MCF 10A (cell line): ENCODE results near the gene WDR88. TPM values are rescaled to one million over a fixed set of nuclear protein-coding genes. Genes with fewer than 3 reads are reported as not detected.

ENCODE experiments used
- BruUV-seq: library from RNA; stranded (reverse); fragments of 400-500 nt; replicated peaks from 2 replicates; lab custom pipeline; 2021; lab: Mats Ljungman, UMichigan
- CTCF ChIA-PET: fragments of 300-600 bp; sonication (Branson Sonifier 250); formaldehyde crosslinking; extraction: SDS; loops from one replicate; lab custom pipeline; 2021; ENCODE audit warnings: antibody characterized with exemption, inconsistent platforms; lab: Yijun Ruan, JAX
- POLR2A ChIA-PET: fragments of 300-600, 350-650 bp; sonication (Branson Sonifier 250); formaldehyde crosslinking; extraction: SDS; loops from one replicate; lab custom pipeline; 2020; ENCODE audit warnings: antibody characterized with exemption, inconsistent platforms; lab: Yijun Ruan, JAX
- DNase-seq: peaks from one replicate; pipeline ENCODE4 v3.0.0-alpha.2; 2018; ENCODE audit not compliant: unreplicated experiment
- H3K27ac Mint-ChIP-seq: one replicate; pipeline ENCODE4 v1.8.0; 2022; ENCODE audit warnings: mild to moderate bottlenecking, low read depth, mixed read lengths; ENCODE audit not compliant: unreplicated experiment
- H3K27me3 Mint-ChIP-seq: one replicate; pipeline ENCODE4 v1.8.0; 2022; ENCODE audit warnings: mixed read lengths; ENCODE audit not compliant: insufficient read depth, unreplicated experiment
- H3K36me3 Mint-ChIP-seq: one replicate; pipeline ENCODE4 v1.8.0; 2022; ENCODE audit warnings: mild to moderate bottlenecking, moderate library complexity, mixed read lengths; ENCODE audit not compliant: insufficient read depth, unreplicated experiment
- H3K4me1 Mint-ChIP-seq: one replicate; pipeline ENCODE4 v1.8.0; 2022; ENCODE audit warnings: mixed read lengths; ENCODE audit not compliant: insufficient read depth, unreplicated experiment
- H3K4me3 Mint-ChIP-seq: one replicate; pipeline ENCODE4 v1.8.0; 2022; ENCODE audit warnings: mild to moderate bottlenecking, moderate library complexity, mixed read lengths; ENCODE audit not compliant: unreplicated experiment
- H3K9me3 Mint-ChIP-seq: one replicate; pipeline ENCODE4 v1.8.0; 2022; ENCODE audit warnings: mixed read lengths; ENCODE audit not compliant: unreplicated experiment
- intact Hi-C: fragments of 100-400 bp; cut with micrococcal nuclease; formaldehyde crosslinking; loops from 2 replicates; pipeline ENCODE4 v1.14.1; 2022
- total RNA-seq: library from RNA; stranded (reverse); gene quantifications from 2 replicates; pipeline ENCODE4 v1.2.3, GENCODE V29; 2022
- TF ChIP-seq, protein P1 (sequence below): fragments of 200-600 bp; IDR thresholded peaks from one replicate; pipeline ENCODE4 v1.8.0; 2022; ENCODE audit warnings: antibody characterized with exemption, mild to moderate bottlenecking; ENCODE audit not compliant: unreplicated experiment

WDR88 gene
- total RNA-seq, 1 experiment from 2014 or later, result not detected

DNA sequence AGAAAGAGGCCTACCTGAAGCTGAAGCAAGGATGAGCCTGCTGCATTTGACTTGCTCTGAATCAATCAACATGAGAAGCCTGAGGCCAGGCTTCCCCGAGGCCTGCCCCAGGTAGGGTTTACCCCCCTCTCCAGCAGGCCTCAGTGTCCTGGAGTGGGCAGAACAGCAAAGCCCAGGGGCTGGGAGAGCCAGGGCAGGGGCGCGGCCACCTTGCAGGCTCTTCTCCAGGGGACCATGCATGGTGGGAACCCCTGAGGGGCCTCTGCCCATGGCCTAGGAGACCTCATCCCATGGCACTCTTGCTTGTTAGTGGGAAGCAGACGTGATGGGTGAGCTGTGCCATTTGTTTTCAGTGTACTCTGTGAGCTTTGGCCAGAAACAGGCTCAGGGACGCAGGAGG is 42.3 kb downstream of the WDR88 start:
- H3K4me1 Mint-ChIP-seq, result peaks cover 9% of the 10 kb centered on the region
- CTCF ChIA-PET, result interaction anchor here (0.5 to 1.7 kb wide), 4 partner anchors 9 to 55 kb away, joined by 3 to 4 read pairs (median 3); no protein-coding TSS in a partner anchor
- H3K9me3 Mint-ChIP-seq, result no peaks in the 10 kb centered on the region
- no TSS peak for BruUV-seq
- no peaks in the 10 kb centered on the region for H3K27me3 Mint-ChIP-seq
- H3K27ac Mint-ChIP-seq, result no peak overlapping the region
- DNase-seq, result no peak
- intact Hi-C loops, result no loop called here
- POLR2A ChIA-PET, result no interaction called here
- H3K4me3 Mint-ChIP-seq, result no peak overlapping the region
- TF ChIP-seq, protein P1, sequence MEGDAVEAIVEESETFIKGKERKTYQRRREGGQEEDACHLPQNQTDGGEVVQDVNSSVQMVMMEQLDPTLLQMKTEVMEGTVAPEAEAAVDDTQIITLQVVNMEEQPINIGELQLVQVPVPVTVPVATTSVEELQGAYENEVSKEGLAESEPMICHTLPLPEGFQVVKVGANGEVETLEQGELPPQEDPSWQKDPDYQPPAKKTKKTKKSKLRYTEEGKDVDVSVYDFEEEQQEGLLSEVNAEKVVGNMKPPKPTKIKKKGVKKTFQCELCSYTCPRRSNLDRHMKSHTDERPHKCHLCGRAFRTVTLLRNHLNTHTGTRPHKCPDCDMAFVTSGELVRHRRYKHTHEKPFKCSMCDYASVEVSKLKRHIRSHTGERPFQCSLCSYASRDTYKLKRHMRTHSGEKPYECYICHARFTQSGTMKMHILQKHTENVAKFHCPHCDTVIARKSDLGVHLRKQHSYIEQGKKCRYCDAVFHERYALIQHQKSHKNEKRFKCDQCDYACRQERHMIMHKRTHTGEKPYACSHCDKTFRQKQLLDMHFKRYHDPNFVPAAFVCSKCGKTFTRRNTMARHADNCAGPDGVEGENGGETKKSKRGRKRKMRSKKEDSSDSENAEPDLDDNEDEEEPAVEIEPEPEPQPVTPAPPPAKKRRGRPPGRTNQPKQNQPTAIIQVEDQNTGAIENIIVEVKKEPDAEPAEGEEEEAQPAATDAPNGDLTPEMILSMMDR, result no peak
- peaks cover 12% of the 10 kb centered on the region for H3K36me3 Mint-ChIP-seq

- intact Hi-C loops, result no loop called here
- Mint-ChIP-seq H3K4me3 (peak overlapping the region; percentile 93), H3K9me3 (no peaks in the 10 kb centered on the region), H3K4me1 (peaks cover 9% of the 10 kb centered on the region), H3K27ac (no peak overlapping the region), H3K27me3 (no peaks in the 10 kb centered on the region), H3K36me3 (peaks cover 12% of the 10 kb centered on the region)
- BruUV-seq, result no TSS peak
- no peak for DNase-seq
- POLR2A ChIA-PET, result interaction anchor here (1.1 to 3.7 kb wide), 5 partner anchors 8 to 94 kb away, joined by 3 to 18 read pairs (median 5); partner anchors contain the start of genes GPATCH1 and LRP3
- TF ChIP-seq, protein P1, result no peak
- CTCF ChIA-PET, result interaction anchor here (0.6 to 1.3 kb wide), 5 partner anchors 9 to 877 kb away, joined by 3 to 5 read pairs (median 3); no protein-coding TSS in a partner anchor
These were observed 43.4 kb downstream of the WDR88 start for GRCh38 chr19:33175156-33175782.

- Mint-ChIP-seq H3K4me1 (peaks cover 9% of the 10 kb centered on the region), H3K36me3 (peaks cover 12% of the 10 kb centered on the region), H3K27me3 (no peaks in the 10 kb centered on the region), H3K9me3 (no peaks in the 10 kb centered on the region), H3K4me3 (peak overlapping the region; percentile 93), H3K27ac (peak overlapping the region; percentile 66)
- TF ChIP-seq, protein P1, result no peak
- ChIA-PET POLR2A (interaction anchor here (0.9 to 3.7 kb wide), 17 partner anchors 8 to 218 kb away, joined by 3 to 18 read pairs (median 5); partner anchors contain the start of genes CEBPG, CEP89, FAAP24 and GPATCH1), CTCF (interaction anchor here (0.6 to 2.6 kb wide), 28 partner anchors 8 to 876 kb away, joined by 3 to 17 read pairs (median 4); no protein-coding TSS in a partner anchor)
- BruUV-seq, result TSS peak; percentile 53
- intact Hi-C loops, result loop anchor here (2.0 kb wide), 2 partner anchors 31 to 49 kb away; no protein-coding TSS in a partner anchor
- DNase-seq, result no peak
These were observed 44.2 kb downstream of the WDR88 start for GRCh38 chr19:33175886-33176669.
